Sigmoid colon (tissue), 4 donors: Measurements from ENCODE around the gene DGKH.

Experiments
- EP300 ChIP-seq, 4 donors: sonication (generic); formaldehyde crosslinking; IDR thresholded peaks; one replicate each; pipeline ENCODE4 v1.6.1; 2017; ENCODE audit warnings: antibody characterized with exemption in 4 of 4
- POLR2AphosphoS5 ChIP-seq, 4 donors: sonication (generic); formaldehyde crosslinking; IDR thresholded peaks; one replicate each; pipeline ENCODE4 v1.6.1; 2017; ENCODE audit warnings: antibody characterized with exemption in 4 of 4

DNA sequence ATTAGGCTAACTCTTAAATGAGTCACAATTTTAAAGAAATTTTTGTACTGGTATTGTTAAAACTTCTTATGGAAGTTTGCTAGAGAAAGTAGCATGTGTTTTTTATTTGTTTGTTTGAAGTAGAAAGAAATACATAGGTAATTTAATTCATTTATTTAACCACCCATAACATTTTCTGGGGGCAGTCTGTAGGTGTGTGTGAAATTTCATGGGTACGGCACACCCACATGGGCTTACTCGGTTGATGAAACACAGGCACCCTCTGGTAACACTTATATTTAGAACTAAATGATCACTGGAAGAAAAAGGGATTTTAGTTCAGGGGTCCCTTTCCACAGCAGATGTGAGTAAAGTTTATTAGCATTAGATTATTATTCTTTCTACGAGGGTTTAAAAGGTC lies 88.1 kb downstream of the DGKH start:
- TF ChIP-seq POLR2AphosphoS5 (IDR thresholded peaks at IDR 0.05), result no peak
- no peak for TF ChIP-seq EP300 (IDR thresholded peaks at IDR 0.05)
